ENCODE measurements around the gene ATP13A1.

GRCh38 chr19:19624032-19624570, 39.4 kb downstream of the ATP13A1 start:
- TF ChIP-seq POLR2A (IDR thresholded peaks at IDR 0.05; ENCODE audit: low read length): no peak
- TF ChIP-seq GATA1 (IDR thresholded peaks at IDR 0.05; ENCODE audit: low read depth, low read length): no peak

Measured in erythroblast (primary cell).